NCI-H226 (cell line): Measurements from ENCODE around the gene NDST1.
A peak's percentile ranks its signal among the peaks of the same experiment; 100 is the strongest.

Source experiments
- DNase-seq: peaks from one replicate; pipeline ENCODE4 v3.0.0-alpha.2; 2015

Gene NDST1

GRCh38 chr5:150525163-150525562 lies 17.2 kb downstream of the NDST1 start:
- no peak for DNase-seq

- DNase-seq, result no peak
Observed at GRCh38 chr5:150525781-150526180, 17.9 kb downstream of the NDST1 start.

- DNase-seq, result no peak
Observed at GRCh38 chr5:150527038-150527437, 19.1 kb downstream of the NDST1 start.

- DNase-seq, result no peak
Observed at GRCh38 chr5:150527808-150528207, 19.9 kb downstream of the NDST1 start.

- DNase-seq, result no peak
Observed at GRCh38 chr5:150528924-150529546, 21.1 kb downstream of the NDST1 start.

GRCh38 chr5:150529555-150529954 lies 21.6 kb downstream of the NDST1 start:
- DNase-seq, result no peak

- DNase-seq, result no peak
Observed at GRCh38 chr5:150530423-150530822, 22.5 kb downstream of the NDST1 start.

GRCh38 chr5:150530951-150531588 lies 23.1 kb downstream of the NDST1 start:
- DNase-seq, result no peak

GRCh38 chr5:150531686-150532085 lies 23.8 kb downstream of the NDST1 start:
- DNase-seq, result no peak

GRCh38 chr5:150532151-150532550 lies 24.2 kb downstream of the NDST1 start:
- no peak for DNase-seq

GRCh38 chr5:150532996-150533395 lies 25.1 kb downstream of the NDST1 start:
- DNase-seq, result no peak

GRCh38 chr5:150534811-150535210 lies 26.9 kb downstream of the NDST1 start:
- no peak for DNase-seq

- no peak for DNase-seq
Observed at GRCh38 chr5:150535611-150536010, 27.7 kb downstream of the NDST1 start.

- DNase-seq, result peak; percentile 46
Observed at GRCh38 chr5:150538007-150538917, 30.3 kb downstream of the NDST1 start.

GRCh38 chr5:150539206-150539605 lies 31.3 kb downstream of the NDST1 start:
- DNase-seq, result no peak

- DNase-seq, result no peak
Observed at GRCh38 chr5:150540042-150540441, 32.1 kb downstream of the NDST1 start.

GRCh38 chr5:150540615-150541396 lies 32.9 kb downstream of the NDST1 start:
- DNase-seq, result no peak

GRCh38 chr5:150541397-150541675 lies 33.4 kb downstream of the NDST1 start:
- DNase-seq, result no peak

GRCh38 chr5:150541895-150542294 lies 34.0 kb downstream of the NDST1 start:
- no peak for DNase-seq

GRCh38 chr5:150542933-150543445 lies 35.1 kb downstream of the NDST1 start:
- no peak for DNase-seq

GRCh38 chr5:150544611-150545219 lies 36.8 kb downstream of the NDST1 start:
- DNase-seq, result peak; percentile 28

- no peak for DNase-seq
Observed at GRCh38 chr5:150545246-150545645, 37.3 kb downstream of the NDST1 start.

- DNase-seq, result no peak
Observed at GRCh38 chr5:150548123-150548522, 40.2 kb downstream of the NDST1 start.
